ENCODE measurements around the gene PLEKHG4B.

PLEKHG4B gene

DNA sequence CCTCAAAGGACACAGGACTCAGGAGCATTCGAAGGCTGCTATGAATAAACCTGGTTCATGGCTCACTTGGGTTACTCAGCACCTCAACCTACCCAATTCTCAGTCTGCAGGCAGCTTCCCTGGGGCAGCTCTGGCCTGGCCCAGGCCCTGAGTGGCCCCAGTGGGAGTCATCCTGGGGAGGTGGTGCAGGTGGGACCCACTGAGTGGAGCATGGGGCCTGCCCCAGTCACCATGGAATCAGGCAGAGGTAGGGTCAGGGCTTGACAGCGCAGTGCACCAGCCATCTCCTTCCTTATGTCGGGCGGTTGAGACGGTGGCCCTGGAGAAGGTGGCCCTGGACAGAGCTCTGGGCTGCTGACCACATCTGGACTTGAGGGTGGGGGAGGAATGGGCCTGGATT, 19.2 kb downstream of the PLEKHG4B start:
- Histone ChIP-seq H3K79me2 (ENCODE audit: insufficient read depth, low read depth) (peaks cover 6% of the 10 kb centered on the region; the same call in 1 of the 2 replicates), H3K27ac (no peak overlapping the region), H3K4me3 (IDR thresholded peaks at IDR 0.05; ENCODE audit: insufficient read depth, low read depth, low read length) (no peak overlapping the region), H3K4me1 (ENCODE audit: low read depth, poor library complexity, severe bottlenecking) (peaks cover 95% of the 10 kb centered on the region), H3K9ac (no peak overlapping the region), H2AFZ (ENCODE audit: low read depth) (no peak overlapping the region), H3K4me2 (no peak overlapping the region; the same call in 1 of the 2 replicates), H3K36me3 (ENCODE audit: insufficient read depth) (no peaks in the 10 kb centered on the region), H3K27me3 (ENCODE audit: insufficient read depth, low read depth) (no peaks in the 10 kb centered on the region), H4K20me1 (ENCODE audit: insufficient read depth) (no peaks in the 10 kb centered on the region)
- TF ChIP-seq, protein P1, sequence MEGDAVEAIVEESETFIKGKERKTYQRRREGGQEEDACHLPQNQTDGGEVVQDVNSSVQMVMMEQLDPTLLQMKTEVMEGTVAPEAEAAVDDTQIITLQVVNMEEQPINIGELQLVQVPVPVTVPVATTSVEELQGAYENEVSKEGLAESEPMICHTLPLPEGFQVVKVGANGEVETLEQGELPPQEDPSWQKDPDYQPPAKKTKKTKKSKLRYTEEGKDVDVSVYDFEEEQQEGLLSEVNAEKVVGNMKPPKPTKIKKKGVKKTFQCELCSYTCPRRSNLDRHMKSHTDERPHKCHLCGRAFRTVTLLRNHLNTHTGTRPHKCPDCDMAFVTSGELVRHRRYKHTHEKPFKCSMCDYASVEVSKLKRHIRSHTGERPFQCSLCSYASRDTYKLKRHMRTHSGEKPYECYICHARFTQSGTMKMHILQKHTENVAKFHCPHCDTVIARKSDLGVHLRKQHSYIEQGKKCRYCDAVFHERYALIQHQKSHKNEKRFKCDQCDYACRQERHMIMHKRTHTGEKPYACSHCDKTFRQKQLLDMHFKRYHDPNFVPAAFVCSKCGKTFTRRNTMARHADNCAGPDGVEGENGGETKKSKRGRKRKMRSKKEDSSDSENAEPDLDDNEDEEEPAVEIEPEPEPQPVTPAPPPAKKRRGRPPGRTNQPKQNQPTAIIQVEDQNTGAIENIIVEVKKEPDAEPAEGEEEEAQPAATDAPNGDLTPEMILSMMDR (conservative IDR thresholded peaks at IDR 0.05; ENCODE audit: low read depth, low read length) = no peak

DNA sequence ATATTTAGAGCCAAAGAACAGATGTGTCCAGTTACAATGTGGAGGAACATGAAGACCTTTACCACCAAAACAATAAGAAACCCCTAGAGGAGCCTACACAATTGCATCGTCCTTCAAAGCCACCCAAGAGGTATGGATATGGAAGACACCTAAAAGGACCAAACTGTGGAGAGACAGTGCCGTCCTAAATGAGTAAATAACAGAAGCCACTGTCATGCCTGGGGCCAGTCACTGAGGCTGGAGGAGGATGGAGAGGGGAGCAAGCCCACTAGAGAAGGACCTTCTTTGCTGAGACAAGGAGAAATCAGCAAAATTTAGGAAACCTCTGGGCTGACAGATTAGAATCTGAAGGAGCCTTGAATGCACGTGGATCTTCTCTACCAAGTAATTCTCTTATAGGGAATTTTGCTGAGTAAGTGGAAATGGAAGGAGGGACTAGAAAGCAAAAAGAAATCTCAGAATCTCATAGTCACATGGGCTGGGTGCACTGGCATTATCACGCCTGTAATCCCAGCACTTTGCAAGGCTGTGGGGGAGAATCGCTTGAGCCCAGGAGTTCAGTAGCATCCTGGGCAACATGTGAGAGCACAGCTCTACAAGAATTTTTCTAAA, 27.6 kb downstream of the PLEKHG4B start:
- no peaks in the 10 kb centered on the region for H3K27me3 ChIP-seq (ENCODE audit: insufficient read depth, low read depth)
- TF ChIP-seq, protein P1 (conservative IDR thresholded peaks at IDR 0.05; ENCODE audit: low read depth, low read length) = no peak
- no peak overlapping the region for H3K4me3 ChIP-seq (IDR thresholded peaks at IDR 0.05; ENCODE audit: insufficient read depth, low read depth, low read length)
- no peak overlapping the region for H3K9ac ChIP-seq
- H3K36me3 ChIP-seq (ENCODE audit: insufficient read depth) = no peaks in the 10 kb centered on the region; the same call in 1 of the 2 replicates
- H3K4me1 ChIP-seq (ENCODE audit: low read depth, poor library complexity, severe bottlenecking) = peaks cover 37% of the 10 kb centered on the region
- no peak overlapping the region for H3K4me2 ChIP-seq
- no peak overlapping the region for H2AFZ ChIP-seq (ENCODE audit: low read depth)
- H3K79me2 ChIP-seq (ENCODE audit: insufficient read depth, low read depth) = peaks cover 7% of the 10 kb centered on the region; the same call in 1 of the 2 replicates
- no peaks in the 10 kb centered on the region for H4K20me1 ChIP-seq (ENCODE audit: insufficient read depth)
- H3K27ac ChIP-seq = no peak overlapping the region

DNA sequence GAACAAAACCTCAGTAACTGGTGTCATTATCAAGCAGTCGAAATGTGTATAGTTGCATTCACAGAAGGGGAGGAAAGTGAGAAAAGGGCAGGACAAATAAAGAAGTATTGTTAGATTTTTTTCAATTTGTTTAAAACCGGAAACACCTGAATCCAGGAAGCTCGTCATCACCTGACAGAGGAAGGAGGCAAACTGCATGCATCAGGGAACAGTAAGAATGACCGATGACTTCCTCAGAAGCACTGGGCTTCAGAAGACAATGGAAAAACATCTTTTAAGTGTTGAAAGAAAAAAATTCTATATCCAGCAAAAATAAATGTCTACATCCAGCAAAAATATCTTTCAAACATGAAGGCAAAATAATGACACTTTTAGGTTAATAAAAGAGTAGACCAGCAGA, 29.5 kb downstream of the PLEKHG4B start:
- TF ChIP-seq, protein P1 (conservative IDR thresholded peaks at IDR 0.05; ENCODE audit: low read depth, low read length) = no peak
- no peak overlapping the region for H3K4me2 ChIP-seq
- H3K27me3 ChIP-seq (ENCODE audit: insufficient read depth, low read depth) = no peaks in the 10 kb centered on the region
- H3K4me3 ChIP-seq (IDR thresholded peaks at IDR 0.05; ENCODE audit: insufficient read depth, low read depth, low read length) = no peak overlapping the region
- peaks cover 37% of the 10 kb centered on the region for H3K4me1 ChIP-seq (ENCODE audit: low read depth, poor library complexity, severe bottlenecking)
- H3K27ac ChIP-seq = no peak overlapping the region
- no peak overlapping the region for H2AFZ ChIP-seq (ENCODE audit: low read depth)
- H3K36me3 ChIP-seq (ENCODE audit: insufficient read depth) = no peaks in the 10 kb centered on the region; the same call in 1 of the 2 replicates
- H3K79me2 ChIP-seq (ENCODE audit: insufficient read depth, low read depth) = peaks cover 10% of the 10 kb centered on the region; the same call in 1 of the 2 replicates
- H4K20me1 ChIP-seq (ENCODE audit: insufficient read depth) = no peaks in the 10 kb centered on the region
- H3K9ac ChIP-seq = no peak overlapping the region

DNA sequence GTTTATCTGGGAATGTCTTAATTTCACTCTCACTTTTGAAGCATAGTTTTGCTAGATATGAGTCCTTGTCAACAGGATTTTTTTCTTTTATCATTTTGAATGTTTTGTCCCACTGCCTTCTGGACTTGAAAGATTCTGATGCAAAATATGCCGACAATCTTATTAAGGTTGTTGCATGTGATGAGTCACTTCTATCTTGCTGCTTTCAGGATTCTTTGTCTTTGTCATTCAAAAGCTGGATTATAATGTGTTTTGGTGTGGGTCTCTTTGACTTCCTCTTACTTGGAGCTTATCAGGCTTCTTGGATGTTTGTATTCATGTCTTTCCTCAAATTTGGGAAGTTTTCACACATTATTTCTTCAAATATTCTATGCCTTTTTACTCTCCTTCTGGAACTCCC, 33.8 kb downstream of the PLEKHG4B start:
- Histone ChIP-seq H4K20me1 (ENCODE audit: insufficient read depth) (no peaks in the 10 kb centered on the region), H2AFZ (ENCODE audit: low read depth) (no peak overlapping the region), H3K4me1 (ENCODE audit: low read depth, poor library complexity, severe bottlenecking) (peaks cover 65% of the 10 kb centered on the region), H3K79me2 (ENCODE audit: insufficient read depth, low read depth) (peaks cover 16% of the 10 kb centered on the region; the same call in 1 of the 2 replicates), H3K36me3 (ENCODE audit: insufficient read depth) (no peaks in the 10 kb centered on the region), H3K9ac (no peak overlapping the region), H3K4me3 (IDR thresholded peaks at IDR 0.05; ENCODE audit: insufficient read depth, low read depth, low read length) (no peak overlapping the region), H3K27ac (no peak overlapping the region), H3K4me2 (no peak overlapping the region; the same call in 1 of the 2 replicates), H3K27me3 (ENCODE audit: insufficient read depth, low read depth) (no peaks in the 10 kb centered on the region)
- TF ChIP-seq, protein P1 (conservative IDR thresholded peaks at IDR 0.05; ENCODE audit: low read depth, low read length) = no peak

Data from KMS-11 (cell line).